ENCODE results near the gene DAB1.

DAB1 gene

GRCh38 chr1:57279909-57280666 is 143.8 kb downstream of the DAB1 start:
- TF ChIP-seq CTCF (IDR thresholded peaks at IDR 0.05; ENCODE audit: low read depth, low read length) = no peak
- DNase-seq (ENCODE audit: low read depth in 2 of 2) = peak in 1 of 2 donors; percentile 1
- H3K4me3 ChIP-seq (replicated peaks in 1 of 2; ENCODE audit: low read depth in 2 of 2, low read length in 2 of 2) = no peak overlapping the region

- no peak overlapping the region for H3K4me3 ChIP-seq (replicated peaks in 1 of 2; ENCODE audit: low read depth in 2 of 2, low read length in 2 of 2)
- no peak for DNase-seq (ENCODE audit: low read depth in 2 of 2)
- no peak for TF ChIP-seq CTCF (IDR thresholded peaks at IDR 0.05; ENCODE audit: low read depth, low read length)
These were observed 145.3 kb downstream of the DAB1 start for GRCh38 chr1:57278558-57278957.

- no peak for DNase-seq (ENCODE audit: low read depth in 2 of 2)
- TF ChIP-seq CTCF (IDR thresholded peaks at IDR 0.05; ENCODE audit: low read depth, low read length) = no peak
- H3K4me3 ChIP-seq (replicated peaks in 1 of 2; ENCODE audit: low read depth in 2 of 2, low read length in 2 of 2) = no peak overlapping the region
These were observed 146.2 kb downstream of the DAB1 start for GRCh38 chr1:57277681-57278080.

- H3K4me3 ChIP-seq (replicated peaks in 1 of 2; ENCODE audit: low read depth in 2 of 2, low read length in 2 of 2) = no peak overlapping the region
- DNase-seq (ENCODE audit: low read depth in 2 of 2) = no peak
- no peak for TF ChIP-seq CTCF (IDR thresholded peaks at IDR 0.05; ENCODE audit: low read depth, low read length)
These were observed 146.9 kb downstream of the DAB1 start for GRCh38 chr1:57276918-57277317.

GRCh38 chr1:57272601-57273000 is 151.3 kb downstream of the DAB1 start:
- DNase-seq (ENCODE audit: low read depth in 2 of 2) = no peak
- no peak overlapping the region for H3K4me3 ChIP-seq (replicated peaks in 1 of 2; ENCODE audit: low read depth in 2 of 2, low read length in 2 of 2)
- TF ChIP-seq CTCF (IDR thresholded peaks at IDR 0.05; ENCODE audit: low read depth, low read length) = no peak

- H3K4me3 ChIP-seq (replicated peaks in 1 of 2; ENCODE audit: low read depth in 2 of 2, low read length in 2 of 2) = no peak overlapping the region
- no peak for TF ChIP-seq CTCF (IDR thresholded peaks at IDR 0.05; ENCODE audit: low read depth, low read length)
- DNase-seq (ENCODE audit: low read depth in 2 of 2) = no peak
These were observed 151.7 kb downstream of the DAB1 start for GRCh38 chr1:57272150-57272549.

Measured in cardiac fibroblast (primary cell).